ENCODE results near the gene CXorf58. TPM values are rescaled to one million over a fixed set of nuclear protein-coding genes. Genes with fewer than 3 reads are reported as not detected.
A peak's percentile ranks its signal among the peaks of the same experiment; 100 is the strongest.

CXorf58 gene
- total and polyA plus RNA-seq, 9 of the 15 experiments (the other 6 are each of a cell fraction or from before 2014, with no cell fraction given), result 0.10 to 0.27 (median 0.16) TPM; not detected in 3

DNA sequence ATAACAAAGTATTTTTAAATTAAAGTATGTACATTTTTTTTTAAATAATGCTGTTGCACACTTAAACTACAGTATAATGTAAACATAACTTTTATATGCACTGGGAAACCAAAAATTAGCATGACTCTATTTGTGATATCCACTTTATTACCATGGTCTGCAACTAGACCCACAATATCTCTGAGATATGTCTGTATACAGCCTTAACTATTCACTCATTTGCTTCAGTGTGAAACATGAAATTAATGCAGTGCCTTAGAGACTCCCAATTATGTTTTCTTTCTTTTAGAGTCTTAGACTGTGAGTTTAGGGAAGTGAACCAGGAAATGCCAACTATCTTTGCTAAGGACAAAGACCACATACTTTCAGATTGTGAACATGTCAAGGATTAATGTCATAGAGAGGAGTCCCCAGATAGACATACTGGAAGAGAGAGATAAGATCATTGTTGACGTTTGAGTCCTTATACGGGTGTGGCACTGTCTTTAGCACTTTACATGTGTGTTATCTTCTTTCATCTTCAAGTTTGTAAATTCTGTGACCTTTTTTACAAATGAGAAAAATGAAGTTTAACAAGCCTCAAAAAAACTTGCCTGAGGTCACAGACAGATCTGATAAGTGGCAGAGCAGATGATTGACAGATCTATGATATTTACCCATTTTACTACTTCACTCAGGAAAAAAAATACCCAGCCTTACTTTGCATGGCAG, 23.2 kb downstream of the CXorf58 start:
- Histone ChIP-seq H3K36me3 (ENCODE audit: control insufficient read depth, insufficient read depth, low read length) (no peaks in the 10 kb centered on the region), H3K27ac (ENCODE audit: extremely low read depth, low read depth, low read length) (no peak overlapping the region), H3K9me3 (replicated peaks; ENCODE audit: control insufficient read depth, insufficient read depth, low read depth, low read length) (no peaks in the 10 kb centered on the region), H3K27me3 (ENCODE audit: control insufficient read depth in 2 of 2, insufficient read depth in 2 of 2, low read length in 2 of 2) (no peaks in the 10 kb centered on the region), H3K4me2 (ENCODE audit: insufficient read depth, low read length) (no peak overlapping the region; the same call in 1 of the 2 replicates), H4K20me1 (replicated peaks; ENCODE audit: control insufficient read depth, insufficient read depth, low read length) (no peaks in the 10 kb centered on the region), H2AFZ (ENCODE audit: low read depth, low read length) (no peak overlapping the region), H3K9ac (ENCODE audit: insufficient read depth in 1 of 2, low read depth in 2 of 2, low read length in 2 of 2) (no peak overlapping the region), H3K9me1 (ENCODE audit: control insufficient read depth, insufficient read depth, low read length) (no peaks in the 10 kb centered on the region), H3K4me3 (no peak overlapping the region), H3K79me2 (ENCODE audit: control insufficient read depth, insufficient read depth, low read length) (no peaks in the 10 kb centered on the region), H3K4me1 (replicated peaks in 1 of 2; ENCODE audit: control insufficient read depth in 2 of 2, insufficient read depth in 2 of 2, low read length in 2 of 2) (peaks cover 0 to 10% of the 10 kb centered on the region in 2 experiments; a peak in 3 of 5 replicates)
- intact Hi-C loops (cut with micrococcal nuclease), result no loop called here
- FAIRE-seq, result peak; percentile 52
- WGBS (ENCODE audit: insufficient coverage, low coverage, missing lambda C conversion rate), result 0% methylated on average over 2 of the region's 2 CpGs
- DNase-seq (ENCODE audit: extremely low read depth in 1 of 4, low spot score in 3 of 4), result no peak
- POLR2A ChIA-PET, result no interaction called here
- in situ Hi-C loops (cut with MboI), result no loop called here
- no TSS peak for BruUV-seq (replicated peaks)
- CTCF ChIA-PET (ENCODE audit: low intra/inter-chr PET ratio), result no interaction called here
- ATAC-seq, result peak; percentile 58; the same call in 1 of the 3 replicates
- TF ChIP-seq ZNF239 (CRISPR knock-in tag; IDR thresholded peaks at IDR 0.05) (no peak), CCNT2 (IDR thresholded peaks at IDR 0.05; ENCODE audit: borderline replicate concordance, extremely low read depth, insufficient read length, low read depth, low read length) (peak; percentile 36), SMAD4 (CRISPR knock-in tag; conservative IDR thresholded peaks at IDR 0.05) (no peak), CTBP1 (IDR thresholded peaks at IDR 0.05; ENCODE audit: borderline replicate concordance) (0 out of 2 replicates have a peak, but pooled peaks have one; percentile 26), GABPA (tag; conservative IDR thresholded peaks at IDR 0.05; ENCODE audit: low read depth) (0 out of 2 replicates have a peak, but pooled peaks have one; percentile 21), CBX5 (IDR thresholded peaks at IDR 0.05; ENCODE audit: borderline replicate concordance, low read depth) (no peak), SRF (CRISPR knock-in tag; IDR thresholded peaks at IDR 0.05) (peak in 1 of 2 experiments; percentile 89; a peak in 2 of 4 replicates), NEUROD1 (IDR thresholded peaks at IDR 0.05; ENCODE audit: borderline replicate concordance, low read depth, low read length, partially characterized antibody) (no peak), NFE2L1 (tag; IDR thresholded peaks at IDR 0.05; ENCODE audit: borderline replicate concordance, low read depth) (no peak), SMARCE1 (IDR thresholded peaks at IDR 0.05) (peak; percentile 54; the same call in 1 of the 2 replicates), ZNF232 (CRISPR knock-in tag; IDR thresholded peaks at IDR 0.05) (no peak), ZC3H8 (IDR thresholded peaks at IDR 0.05) (no peak), ELK1 (CRISPR knock-in tag; IDR thresholded peaks at IDR 0.05) (no peak), MEIS2 (IDR thresholded peaks at IDR 0.05; ENCODE audit: partially characterized antibody) (peak; percentile 79), E2F5 (CRISPR knock-in tag; IDR thresholded peaks at IDR 0.05) (no peak), HOXB6 (CRISPR knock-in tag; IDR thresholded peaks at IDR 0.05; ENCODE audit: borderline replicate concordance) (no peak), ATF1 (CRISPR knock-in tag; IDR thresholded peaks at IDR 0.05) (no peak), ATF1 (tag; IDR thresholded peaks at IDR 0.05) (0 out of 2 replicates have a peak, but pooled peaks have one; percentile 22), HIVEP1 (CRISPR knock-in tag; IDR thresholded peaks at IDR 0.05) (no peak), RUNX1 (IDR thresholded peaks at IDR 0.05; ENCODE audit: low read depth) (no peak), ZNF76 (CRISPR knock-in tag; IDR thresholded peaks at IDR 0.05; ENCODE audit: borderline replicate concordance) (no peak), DPF2 (IDR thresholded peaks at IDR 0.05) (0 out of 2 replicates have a peak, but pooled peaks have one; percentile 29), SOX6 (IDR thresholded peaks at IDR 0.05) (peak; percentile 63; the same call in 1 of the 2 replicates), SRSF7 (optimal IDR thresholded peaks at IDR 0.05; ENCODE audit: low read depth, low read length) (no peak)
